GM18868 (cell line): Measurements from ENCODE around the gene CDC5L.

Source experiments
- ATAC-seq: cut with Tn5 transposase; IDR thresholded peaks from one replicate; pipeline ENCODE4 v1.9.1; 2021; ENCODE audit warnings: mild to moderate bottlenecking, moderate library complexity; ENCODE audit not compliant: unreplicated experiment

CDC5L gene

DNA sequence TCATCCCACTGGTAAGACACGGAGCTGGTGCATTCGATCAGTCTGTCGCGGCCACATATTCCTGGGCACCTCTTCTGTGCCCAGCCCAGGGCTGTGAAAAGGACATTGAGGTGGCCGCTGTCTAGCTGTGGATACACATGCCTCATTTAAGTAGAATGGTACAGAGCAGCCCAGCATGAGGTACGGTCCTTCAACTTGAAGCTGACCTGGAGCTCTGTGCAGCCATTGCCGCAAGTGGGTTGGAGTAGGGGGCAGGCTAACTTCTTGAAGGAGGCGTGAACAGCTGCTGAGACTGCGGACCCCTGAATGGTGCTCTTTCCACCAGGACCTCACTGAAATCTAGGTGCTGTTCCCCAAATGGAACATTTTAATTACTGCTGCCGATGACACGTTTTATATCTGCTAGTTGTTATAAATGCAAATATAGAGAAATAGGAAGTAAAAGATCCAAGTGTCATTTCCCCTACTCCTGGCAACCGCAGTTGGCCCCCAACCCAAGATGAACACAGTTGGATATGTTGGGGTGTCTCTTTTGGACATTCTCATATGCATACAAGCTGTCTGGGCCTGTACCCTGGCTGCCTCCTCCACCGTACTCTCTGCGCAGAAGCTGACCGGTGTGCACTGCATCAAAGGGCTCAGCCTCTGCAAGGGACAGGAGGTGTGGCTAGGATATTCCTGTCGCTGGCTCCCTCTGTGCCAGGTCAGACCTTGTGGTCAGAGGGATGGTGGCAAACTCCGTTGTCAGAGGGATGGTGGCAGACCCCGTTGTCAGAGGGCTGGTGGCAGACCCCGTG lies 86.1 kb downstream of the CDC5L start:
- ATAC-seq, result no peak

DNA sequence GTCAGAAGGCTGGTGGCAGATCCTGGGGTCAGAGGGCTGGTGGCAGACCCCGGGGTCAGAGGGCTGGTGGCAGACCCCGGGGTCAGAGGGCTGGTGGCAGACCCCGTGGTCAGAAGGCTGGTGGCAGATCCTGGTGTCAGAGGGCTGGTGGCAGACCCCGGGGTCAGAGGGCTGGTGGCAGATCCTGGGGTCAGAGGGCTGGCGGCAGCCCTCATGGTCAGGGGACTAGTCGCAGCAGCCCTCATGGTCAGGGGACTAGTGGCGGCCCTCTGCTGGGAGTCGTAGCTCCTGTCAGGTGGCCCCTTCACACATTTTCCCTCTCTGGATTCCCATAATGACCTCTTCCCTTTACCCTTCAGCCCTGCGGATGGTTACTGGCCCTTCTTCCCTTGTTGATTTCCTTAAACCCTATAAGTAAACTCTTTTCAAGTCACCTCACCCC lies 86.7 kb downstream of the CDC5L start:
- ATAC-seq, result no peak

DNA sequence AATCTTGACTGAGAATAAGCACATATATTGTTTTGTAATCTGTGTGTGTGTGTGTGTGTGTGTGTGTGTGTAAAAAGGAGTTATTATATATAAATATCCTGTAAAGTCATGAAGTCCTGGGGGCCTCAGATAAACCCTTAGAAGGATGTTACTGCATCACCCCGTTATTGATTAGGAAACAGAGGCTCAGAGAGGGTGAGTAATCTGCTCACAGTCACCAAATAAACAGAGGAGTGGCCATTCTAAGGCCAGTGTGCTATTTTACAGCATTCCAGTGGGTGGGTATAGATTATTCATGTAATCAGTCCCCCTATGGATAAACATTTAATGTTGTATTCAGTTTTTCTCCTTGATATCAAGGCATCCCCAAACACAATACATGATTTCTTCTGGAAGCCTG lies 87.1 kb downstream of the CDC5L start:
- ATAC-seq, result no peak

DNA sequence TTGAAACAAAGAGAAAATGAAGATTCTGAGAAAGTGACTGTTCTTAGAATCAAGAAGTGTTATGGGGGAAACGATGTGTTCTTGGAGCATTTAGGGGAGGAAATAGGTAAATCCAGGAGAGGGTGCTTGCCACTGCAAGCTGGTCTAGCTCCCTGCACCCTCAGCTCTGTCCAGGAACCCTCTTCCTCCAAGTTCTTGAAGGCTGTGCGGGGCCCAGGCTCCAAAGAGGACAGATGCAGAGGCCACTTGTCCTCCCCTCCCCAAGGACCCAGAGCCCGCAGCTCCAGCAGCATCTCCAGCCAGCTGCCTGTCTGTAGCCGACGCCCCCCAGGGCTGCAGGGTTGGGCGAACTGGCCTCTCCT lies 87.9 kb downstream of the CDC5L start:
- ATAC-seq, result peak; percentile 14

DNA sequence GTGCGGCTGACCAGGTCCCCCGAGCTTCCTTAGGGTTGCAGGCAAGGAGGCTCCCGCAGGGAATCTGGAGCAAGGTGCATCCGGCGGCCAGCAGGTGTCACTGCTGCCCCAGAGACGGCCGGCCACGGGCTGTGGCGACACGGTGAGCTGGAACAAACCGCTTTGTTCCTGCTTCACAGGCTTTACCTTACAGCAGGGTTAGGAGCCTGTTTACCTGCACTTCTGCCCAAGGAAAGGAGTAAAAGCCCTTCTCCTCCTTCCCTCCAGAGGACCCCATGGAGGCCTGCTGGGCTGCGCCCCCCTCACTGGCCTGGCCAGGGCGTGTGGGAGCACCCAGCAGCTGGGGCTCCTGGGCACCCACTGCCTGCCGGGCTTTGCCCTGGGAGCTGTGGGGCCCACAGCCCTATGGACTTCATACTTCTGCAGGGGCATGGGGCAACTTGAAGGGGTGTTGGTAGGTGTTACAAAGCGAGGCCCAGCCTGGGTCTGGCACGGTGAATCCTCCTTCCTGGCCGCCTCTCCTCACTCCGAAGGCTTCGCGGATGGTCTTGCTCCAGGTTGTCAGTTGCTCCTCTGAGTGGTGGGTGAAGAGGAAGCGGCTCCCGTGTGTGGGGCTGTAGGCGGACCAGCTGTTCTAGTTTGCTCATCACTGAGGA lies 88.4 kb downstream of the CDC5L start:
- ATAC-seq, result peak; percentile 83

DNA sequence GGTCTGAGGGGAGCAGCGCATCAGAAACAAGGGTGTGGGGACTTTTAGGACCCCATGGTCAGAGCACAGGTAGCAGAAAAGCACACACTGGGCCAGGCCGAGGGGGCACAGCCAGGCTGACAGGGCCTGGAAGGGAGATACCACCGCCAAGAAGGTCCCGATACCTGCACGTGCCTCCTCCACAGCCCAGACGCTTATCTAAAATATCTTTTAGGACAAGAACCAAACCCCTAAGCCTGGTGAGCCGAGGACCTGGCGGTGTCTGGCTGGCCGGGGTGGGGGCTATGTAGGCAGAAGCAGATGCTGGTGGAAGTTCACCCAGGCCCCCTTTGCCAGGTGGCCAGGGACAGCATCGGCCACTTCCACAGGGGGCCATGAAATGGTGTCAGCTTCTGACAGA lies 89.3 kb downstream of the CDC5L start:
- ATAC-seq, result no peak

DNA sequence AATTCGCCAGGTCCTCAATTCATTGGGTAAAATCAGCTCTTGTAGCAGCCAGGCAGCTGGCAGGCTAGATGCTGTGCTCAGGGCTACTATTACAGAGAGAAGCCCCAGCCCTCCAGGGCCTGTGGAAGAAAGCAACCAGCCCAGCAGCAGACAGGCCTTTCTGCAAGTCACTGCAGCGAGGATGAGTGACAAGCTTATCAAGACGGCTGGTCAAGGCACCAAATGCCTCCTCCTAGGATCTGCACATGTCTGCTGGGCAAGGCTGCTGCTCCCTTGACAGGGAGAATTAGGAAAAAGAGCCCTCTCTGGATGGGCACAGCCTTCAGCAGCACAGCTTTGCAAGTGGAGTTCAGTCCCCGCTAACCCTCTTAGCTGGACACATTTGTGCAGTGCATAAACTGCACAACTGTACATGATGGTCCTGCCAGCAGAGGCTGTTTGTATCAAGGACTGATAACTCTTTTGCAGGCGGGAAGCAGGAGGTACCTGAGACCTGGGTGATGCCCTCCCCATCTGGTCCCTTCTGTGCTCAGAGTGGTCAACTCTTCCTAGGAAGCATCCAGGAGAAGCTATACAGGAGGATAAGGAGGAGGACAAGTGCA lies 89.9 kb downstream of the CDC5L start:
- no peak for ATAC-seq

DNA sequence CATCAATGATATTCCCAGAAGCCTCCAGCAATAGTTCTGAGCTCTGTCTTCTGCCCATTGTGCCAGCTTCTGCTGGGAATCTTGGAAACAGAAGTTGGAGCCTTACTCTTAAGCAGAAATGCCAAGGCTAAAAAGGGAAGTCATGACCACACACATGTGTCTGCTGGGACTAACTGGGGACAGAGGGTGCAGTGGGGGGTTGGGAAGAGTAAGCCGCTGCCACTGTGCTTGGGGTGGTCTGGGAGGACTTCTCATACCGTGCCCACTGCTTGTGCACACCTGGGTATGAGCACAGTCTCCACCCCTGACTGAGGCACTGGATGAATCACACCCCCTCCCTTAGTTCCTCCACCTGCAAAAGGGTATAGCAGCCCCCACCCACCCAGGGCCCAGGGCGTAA lies 90.7 kb downstream of the CDC5L start:
- ATAC-seq, result no peak

DNA sequence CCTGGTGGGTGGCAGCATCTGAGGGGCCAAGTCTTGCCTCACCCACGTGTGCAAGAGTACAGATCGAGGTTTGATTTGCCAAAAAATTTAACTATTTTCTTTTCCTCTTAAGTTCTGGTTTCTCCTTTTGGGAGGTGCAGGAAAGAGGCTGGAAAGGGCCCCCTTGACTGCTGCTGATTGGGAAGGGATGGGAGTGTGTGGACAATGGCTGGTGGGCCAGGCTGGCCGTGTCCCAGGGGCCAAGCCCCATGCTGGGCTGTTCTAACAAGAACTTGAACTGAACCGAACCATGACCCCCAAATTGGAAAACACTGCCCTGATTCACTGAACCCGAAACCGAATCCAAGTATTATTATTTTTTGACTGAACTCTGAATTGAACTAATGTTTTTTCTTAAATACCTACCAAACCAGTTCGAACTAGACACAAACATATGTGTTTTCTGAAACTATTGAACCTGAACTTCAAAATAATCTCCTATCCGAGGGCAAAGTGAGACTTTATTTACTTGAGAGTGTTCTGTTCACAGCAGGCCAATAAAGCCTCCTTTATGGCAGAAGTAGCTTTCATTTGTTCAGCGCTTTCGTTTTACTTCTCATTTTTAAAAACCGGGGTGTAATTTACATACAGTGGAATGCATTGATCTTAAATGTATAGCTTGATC lies 91.2 kb downstream of the CDC5L start:
- ATAC-seq, result no peak

DNA sequence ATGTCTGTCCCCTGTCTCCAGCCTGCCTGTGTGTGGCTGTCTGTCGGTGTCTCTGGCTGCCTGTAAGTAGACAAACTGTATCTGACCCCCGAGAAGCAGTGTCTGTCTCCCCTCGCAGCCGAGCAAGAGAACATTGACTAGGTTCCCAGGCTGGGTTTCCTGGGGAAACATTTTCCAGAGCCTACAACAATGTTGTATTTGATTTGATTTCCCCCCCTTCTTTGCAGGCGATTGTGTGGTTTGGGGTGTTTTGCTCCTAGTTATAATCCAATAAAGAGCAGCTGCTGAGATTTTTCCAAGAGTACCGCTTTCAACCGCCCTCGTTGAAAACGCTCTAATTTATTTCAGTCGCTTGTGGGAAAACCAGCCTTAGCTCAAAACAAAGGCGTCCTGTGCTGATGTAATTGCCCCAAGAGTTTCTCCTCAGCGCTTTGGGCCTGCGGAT lies 92.6 kb downstream of the CDC5L start:
- ATAC-seq, result no peak

DNA sequence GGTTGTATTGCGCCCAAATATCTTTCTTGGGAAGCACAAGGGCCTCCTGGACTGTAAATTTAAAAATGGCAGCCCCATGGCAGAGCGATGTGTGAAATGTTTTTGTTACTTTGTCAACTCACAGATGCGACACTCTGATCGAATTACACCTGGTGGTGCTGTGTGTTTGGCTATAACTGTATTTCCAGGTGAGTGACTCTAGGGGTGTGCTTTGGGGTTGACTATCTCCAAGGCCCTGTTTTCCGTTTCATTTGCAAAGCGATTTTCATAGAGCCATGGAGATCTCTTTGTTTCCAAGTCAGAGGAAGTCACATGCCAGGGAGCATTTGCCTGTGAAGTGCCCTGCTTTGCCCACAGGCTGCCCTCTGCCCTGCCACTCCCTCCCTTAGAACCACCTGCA lies 93.5 kb downstream of the CDC5L start:
- ATAC-seq, result no peak

DNA sequence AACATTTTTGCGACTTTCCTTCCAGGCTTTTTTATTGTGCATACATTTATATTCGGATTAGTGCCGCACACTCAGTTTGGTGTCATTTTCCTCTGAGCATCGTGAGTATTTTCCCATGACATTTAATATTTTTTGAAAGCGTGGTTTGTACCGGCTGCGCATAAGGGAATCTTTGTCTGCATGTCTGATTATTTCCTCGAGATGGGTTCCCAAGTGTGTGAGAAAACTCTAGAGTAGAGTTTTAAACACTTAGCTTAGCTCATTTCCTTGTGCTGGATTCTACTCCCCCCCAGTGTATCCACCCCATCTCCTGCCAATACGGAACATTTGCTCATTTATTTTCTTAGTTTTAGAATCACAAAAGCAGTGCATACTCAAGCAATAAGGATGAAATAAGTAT lies 94.3 kb downstream of the CDC5L start:
- no peak for ATAC-seq

DNA sequence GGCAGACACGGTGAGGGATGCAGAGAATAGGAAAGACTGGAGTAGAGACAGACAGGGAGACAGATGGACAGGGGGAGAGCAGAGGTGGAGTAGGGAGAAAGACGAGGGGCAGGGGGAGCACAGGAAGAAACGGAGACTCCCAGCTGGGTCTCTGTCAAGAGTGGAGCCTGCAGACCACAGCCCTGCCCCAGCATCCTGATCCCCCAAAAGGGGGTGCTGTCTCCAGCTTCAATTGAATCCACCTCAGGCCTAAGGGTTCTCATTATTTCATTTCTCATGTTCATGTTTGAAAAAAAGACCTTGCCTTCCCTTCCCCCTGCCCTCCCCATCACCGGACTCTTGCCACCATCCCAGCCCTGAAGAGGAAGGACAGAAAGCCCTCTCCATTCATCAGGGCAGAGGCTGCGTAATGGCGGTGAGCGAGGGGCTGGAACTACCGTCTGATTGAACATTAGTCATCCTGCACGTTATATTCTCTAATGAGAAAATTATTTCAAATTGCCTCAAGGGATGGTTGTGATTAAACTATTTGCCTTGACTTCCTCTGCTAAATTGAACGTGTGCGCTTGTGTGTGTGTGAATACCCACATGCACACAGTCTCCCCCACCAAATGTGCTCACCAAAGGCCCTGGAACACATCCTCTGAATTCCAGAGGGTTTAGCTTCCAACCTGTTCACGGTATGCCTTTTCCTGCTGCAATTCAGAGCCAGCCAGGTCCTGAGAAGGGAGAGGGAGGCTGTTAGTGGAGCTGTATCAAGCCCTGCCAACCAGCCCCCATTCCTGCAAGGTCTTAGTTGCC lies 98.3 kb downstream of the CDC5L start:
- ATAC-seq, result no peak

DNA sequence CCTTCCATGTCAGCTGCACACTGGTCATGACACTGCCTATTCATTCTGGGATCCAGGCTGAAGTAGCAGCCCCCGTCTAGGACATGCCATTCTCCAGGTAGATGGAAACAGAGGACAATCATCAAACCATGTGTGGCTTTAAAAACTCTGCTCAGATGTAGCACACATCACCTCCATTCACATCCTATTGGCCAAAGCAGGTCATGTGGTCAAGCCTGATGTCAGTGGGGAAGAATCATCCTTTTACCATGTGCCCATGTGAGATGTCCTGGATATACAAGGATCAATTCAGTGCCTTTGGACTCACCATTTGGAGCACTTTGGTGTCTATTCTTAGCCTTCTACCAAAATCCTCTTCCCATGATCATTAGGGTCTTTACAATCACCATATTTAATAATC lies 99.5 kb downstream of the CDC5L start:
- no peak for ATAC-seq

DNA sequence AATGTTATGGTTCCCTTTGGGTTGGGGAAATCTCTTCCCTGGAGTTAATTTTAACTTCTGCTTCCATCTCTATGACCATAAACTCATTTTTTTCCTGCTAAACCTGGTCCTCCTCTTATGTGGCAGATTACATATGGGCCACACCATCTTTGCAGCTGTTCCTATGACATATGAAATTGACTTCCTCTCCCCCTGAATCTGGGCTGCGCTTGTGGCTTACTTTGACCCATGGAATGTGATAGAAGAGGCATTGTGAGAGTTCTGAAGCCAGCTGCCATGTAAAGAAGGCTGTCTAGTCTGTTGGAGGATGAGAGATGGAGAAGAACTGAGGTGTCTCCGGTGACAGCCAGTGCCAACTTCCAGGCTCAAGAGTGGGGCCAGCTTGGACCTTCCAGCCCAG lies 100.1 kb downstream of the CDC5L start:
- ATAC-seq, result no peak

DNA sequence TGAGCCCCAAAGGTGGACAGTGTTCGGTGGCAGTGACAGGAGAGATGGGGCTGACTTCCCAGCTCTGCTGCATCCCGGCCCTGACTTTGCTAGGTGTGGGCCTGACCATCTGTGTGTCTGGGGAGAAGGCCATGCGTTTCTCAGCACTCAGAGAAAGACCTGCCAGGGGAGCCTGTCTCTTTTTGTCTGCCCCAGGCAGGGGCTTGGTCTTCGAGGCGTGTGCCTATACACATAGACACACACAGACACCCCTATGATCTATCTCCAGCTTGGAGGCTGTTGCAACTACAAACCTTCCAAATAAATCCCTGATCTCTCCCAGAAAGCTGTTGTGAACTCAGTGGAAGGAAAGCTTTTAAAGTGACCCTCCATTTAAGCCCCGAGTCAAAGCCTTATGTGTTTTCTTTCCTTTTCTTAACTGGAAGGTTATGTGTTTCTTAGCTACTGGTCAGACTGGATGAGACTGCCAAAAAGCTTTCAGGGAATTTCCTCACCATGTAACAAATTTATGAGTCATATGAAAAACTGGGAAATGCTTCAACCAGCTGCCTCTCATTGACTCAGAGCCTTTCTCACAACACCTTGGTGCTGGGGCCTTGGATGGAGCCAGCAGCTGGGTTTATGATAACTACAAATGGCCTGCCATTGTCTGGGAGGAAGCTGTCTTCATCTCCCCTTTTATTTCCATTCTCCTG lies 102.6 kb downstream of the CDC5L start:
- no peak for ATAC-seq

DNA sequence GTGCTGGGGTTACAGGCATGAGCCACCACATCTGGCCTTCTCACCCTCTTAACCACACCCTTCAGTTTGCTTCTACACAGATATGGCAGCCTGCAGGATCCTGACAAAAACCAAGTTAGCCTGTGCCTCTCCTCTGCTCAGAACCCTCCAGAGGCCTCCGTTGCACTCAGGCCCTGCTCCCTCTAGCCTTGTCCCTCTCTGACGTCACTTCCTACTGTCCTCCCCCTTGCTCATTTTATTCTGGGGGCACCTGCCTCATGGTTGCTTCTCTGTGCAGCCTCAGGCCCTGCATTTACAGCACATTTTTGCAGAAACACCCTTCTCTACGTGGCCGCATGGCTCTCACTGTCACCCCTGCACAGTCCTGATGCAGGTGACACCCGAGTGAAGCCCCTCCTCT lies 105.6 kb downstream of the CDC5L start:
- no peak for ATAC-seq

DNA sequence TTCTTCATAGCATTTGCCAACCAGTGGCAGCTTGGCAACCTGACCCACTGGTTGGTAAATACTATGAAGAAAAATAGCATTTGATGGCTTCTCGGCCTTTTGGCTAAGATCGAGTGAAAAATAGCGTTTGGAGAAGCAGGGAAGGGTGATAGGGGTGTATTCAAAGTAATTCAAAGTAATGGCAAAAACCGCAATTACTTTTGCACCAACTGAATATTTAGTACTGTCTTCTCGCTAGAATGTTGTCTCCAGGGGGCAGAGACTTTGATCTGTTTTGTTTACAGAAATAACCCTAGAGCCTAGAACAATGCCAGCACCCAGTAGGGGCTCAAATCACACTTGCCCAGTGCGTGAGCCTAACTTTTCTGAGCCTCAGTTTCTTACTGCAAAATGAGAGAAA lies 106.1 kb downstream of the CDC5L start:
- no peak for ATAC-seq

DNA sequence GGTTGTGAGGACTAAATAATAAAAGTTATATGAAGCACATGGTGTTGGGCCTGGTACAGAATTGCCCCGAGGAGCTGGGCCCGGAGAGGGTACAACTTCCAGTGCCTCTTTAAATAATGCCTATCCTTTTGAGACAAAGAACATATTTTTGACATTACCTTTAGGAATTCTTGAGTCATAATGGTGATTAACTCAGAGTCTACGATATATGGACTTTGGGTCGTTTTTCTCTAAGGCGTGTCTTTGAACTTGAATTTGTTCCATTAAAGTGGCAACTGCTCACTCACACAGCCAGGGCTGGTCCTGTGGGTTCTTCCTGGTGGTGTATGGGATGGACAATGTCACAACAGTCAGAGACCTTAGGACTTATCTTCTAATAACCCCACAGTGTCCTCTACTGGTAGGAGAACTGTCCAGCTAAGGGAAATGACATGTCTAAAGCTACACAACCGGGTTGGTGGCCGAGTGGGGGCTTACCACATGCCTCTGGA lies 106.5 kb downstream of the CDC5L start:
- no peak for ATAC-seq
